NCI-H748 (cell line): ENCODE data around the gene GIMD1.

Source experiments
- DNase-seq: peaks from one replicate; lab custom pipeline; 2025; ENCODE audit not compliant: unreplicated experiment; lab: John Stamatoyannopoulos, UW

Gene GIMD1

GRCh38 chr4:106315968-106316772 is 52.4 kb downstream of the GIMD1 start, which contains the start of the genes AIMP1 and TBCK:
Gene AIMP1, plus strand, starts transcription at chr4:106316550. Its CDS starts 8,460 bp downstream, at chr4:106325010.
Gene TBCK, minus strand, starts transcription at chr4:106316209. Its CDS starts 7,249 bp downstream, at chr4:106308960.
- DNase-seq: peak; percentile 86

- DNase-seq: peak; percentile 80
Measured at GRCh38 chr4:106315476-106315967, 53.1 kb downstream of the GIMD1 start.

GRCh38 chr4:106314960-106315359 is 53.6 kb downstream of the GIMD1 start:
- DNase-seq: no peak

GRCh38 chr4:106312997-106313522 is 55.5 kb downstream of the GIMD1 start:
- DNase-seq: no peak

- DNase-seq: no peak
Measured at GRCh38 chr4:106312377-106312776, 56.2 kb downstream of the GIMD1 start.
